ENCODE measurements around the gene SPTLC3. TPM values are rescaled to one million over a fixed set of nuclear protein-coding genes. Genes with fewer than 3 reads are reported as not detected.

The SPTLC3 gene
- total RNA-seq, 2 experiments from 2014 or later = not detected

- H3K27ac ChIP-seq (ENCODE audit: low read depth, low read length, poor library complexity, severe bottlenecking) = no peak overlapping the region
- no peak for DNase-seq (ENCODE audit: low spot score)
- H4K20me1 ChIP-seq (ENCODE audit: insufficient read depth, low read length) = no peaks in the 10 kb centered on the region
- no peaks in the 10 kb centered on the region for H3K36me3 ChIP-seq (ENCODE audit: insufficient read depth, low read length)
- TF ChIP-seq CTCF (conservative IDR thresholded peaks at IDR 0.05; ENCODE audit: low read length) = no peak
- no peak for TF ChIP-seq EZH2phosphoT487 (IDR thresholded peaks at IDR 0.05; ENCODE audit: borderline replicate concordance, low read depth, low read length)
- H3K4me1 ChIP-seq (ENCODE audit: insufficient read depth, low read length, poor library complexity, severe bottlenecking) = no peaks in the 10 kb centered on the region
- no peak overlapping the region for H3K4me2 ChIP-seq (ENCODE audit: low read length)
- CTCF ChIA-PET (ENCODE audit: unreplicated experiment) = no interaction called here
- no TSS peak for BruUV-seq (replicated peaks)
- POLR2A ChIA-PET = no interaction called here
- H3K9me2 ChIP-seq (ENCODE audit: insufficient read depth, low read length) = no peaks in the 10 kb centered on the region
- no peaks in the 10 kb centered on the region for H3K9me3 ChIP-seq (ENCODE audit: low read length)
- intact Hi-C loops (cut with micrococcal nuclease; ENCODE audit: unreplicated experiment) = no loop called here
- no peak overlapping the region for H3K4me3 ChIP-seq (ENCODE audit: low read depth, low read length, poor library complexity, severe bottlenecking)
- H2AFZ ChIP-seq (ENCODE audit: low read length) = no peak overlapping the region
- H3K79me2 ChIP-seq (ENCODE audit: insufficient read depth, low read depth, low read length) = no peaks in the 10 kb centered on the region
Measured at GRCh38 chr20:13060327-13060726, 51.6 kb downstream of the SPTLC3 start.

GRCh38 chr20:13061381-13061780, 52.6 kb downstream of the SPTLC3 start:
- CTCF ChIA-PET (ENCODE audit: unreplicated experiment) = no interaction called here

More at GRCh38 chr20:13061381-13061780, 52.6 kb downstream of the SPTLC3 start:
- no peaks in the 10 kb centered on the region for H3K9me2 ChIP-seq (ENCODE audit: insufficient read depth, low read length)
- no peak overlapping the region for H2AFZ ChIP-seq (ENCODE audit: low read length)
- no peak overlapping the region for H3K4me2 ChIP-seq (ENCODE audit: low read length)
- intact Hi-C loops (cut with micrococcal nuclease; ENCODE audit: unreplicated experiment) = no loop called here
- H3K79me2 ChIP-seq (ENCODE audit: insufficient read depth, low read depth, low read length) = no peaks in the 10 kb centered on the region
- 0 out of 2 replicates have a peak, but pooled peaks cover 2% of the 10 kb centered on the region for H3K9me3 ChIP-seq (ENCODE audit: low read length)
- TF ChIP-seq EZH2phosphoT487 (IDR thresholded peaks at IDR 0.05; ENCODE audit: borderline replicate concordance, low read depth, low read length) = no peak
- TF ChIP-seq CTCF (conservative IDR thresholded peaks at IDR 0.05; ENCODE audit: low read length) = no peak
- H3K36me3 ChIP-seq (ENCODE audit: insufficient read depth, low read length) = no peaks in the 10 kb centered on the region
- no peak overlapping the region for H3K4me3 ChIP-seq (ENCODE audit: low read depth, low read length, poor library complexity, severe bottlenecking)
- POLR2A ChIA-PET = interaction anchor here (0.6 kb wide), 1 partner anchor 78 kb away, joined by 3 read pairs; no protein-coding TSS in a partner anchor
- no peak overlapping the region for H3K27ac ChIP-seq (ENCODE audit: low read depth, low read length, poor library complexity, severe bottlenecking)
- BruUV-seq (replicated peaks) = no TSS peak
- no peak for DNase-seq (ENCODE audit: low spot score)
- H4K20me1 ChIP-seq (ENCODE audit: insufficient read depth, low read length) = no peaks in the 10 kb centered on the region
- no peaks in the 10 kb centered on the region for H3K4me1 ChIP-seq (ENCODE audit: insufficient read depth, low read length, poor library complexity, severe bottlenecking)
